ENCODE results near the gene SMAD1.

The SMAD1 gene

DNA sequence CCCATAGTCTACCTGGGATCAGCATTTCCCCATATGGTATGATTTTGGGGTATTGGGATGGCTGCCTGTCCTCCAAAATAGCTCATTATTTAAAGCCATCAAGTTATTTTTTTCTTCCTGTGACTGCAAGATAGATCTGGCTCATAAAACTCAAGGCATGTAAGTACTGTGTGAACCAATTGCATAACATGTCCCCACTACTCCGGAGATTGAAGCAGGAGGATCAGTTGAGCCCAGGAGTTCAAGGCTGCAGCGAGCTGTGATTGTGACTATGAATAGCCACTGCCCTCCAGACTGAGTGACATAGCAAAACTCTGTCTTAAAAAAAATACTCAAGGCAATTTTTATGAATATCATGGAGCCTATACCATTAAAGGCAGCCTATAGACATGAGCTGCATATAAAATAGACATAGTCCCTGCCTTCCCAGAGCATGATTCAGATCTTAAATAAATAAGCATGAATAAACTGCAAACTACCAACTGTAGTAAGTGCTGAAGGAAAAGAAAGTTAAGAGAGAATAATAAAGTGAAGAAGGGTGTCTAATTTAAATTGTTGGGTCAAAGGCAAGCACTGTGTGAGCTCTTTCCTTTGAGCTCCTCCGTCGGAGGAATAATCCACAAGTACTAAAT is 120.6 kb downstream of the SMAD1 start:
- Histone ChIP-seq H4K20me1 (ENCODE audit: insufficient read depth, low read length, poor library complexity, severe bottlenecking) (no peaks in the 10 kb centered on the region), H3K36me3 (ENCODE audit: insufficient read depth, low read length) (no peaks in the 10 kb centered on the region), H3K9me2 (replicated peaks; ENCODE audit: low read depth, low read length) (no peaks in the 10 kb centered on the region), H3K9me3 (ENCODE audit: insufficient read depth, low read depth, low read length) (peaks cover 4% of the 10 kb centered on the region; the same call in 1 of the 2 replicates), H3K27me3 (ENCODE audit: insufficient read depth, low read length, poor library complexity, severe bottlenecking) (no peaks in the 10 kb centered on the region), H3F3A (ENCODE audit: low read depth) (no peaks in the 10 kb centered on the region), H3K4me3 (ENCODE audit: low read length, poor library complexity, severe bottlenecking) (no peak overlapping the region), H3K4me1 (ENCODE audit: insufficient read depth, low read length, poor library complexity, severe bottlenecking) (no peaks in the 10 kb centered on the region), H3K79me2 (ENCODE audit: insufficient read depth, low read length) (no peaks in the 10 kb centered on the region), H2AFZ (ENCODE audit: low read length) (no peak overlapping the region), H3K4me2 (ENCODE audit: low read depth, low read length, poor library complexity, severe bottlenecking) (no peak overlapping the region), H3K9ac (ENCODE audit: low read depth, low read length, poor library complexity, severe bottlenecking) (no peak overlapping the region)
- TF ChIP-seq EZH2phosphoT487 (IDR thresholded peaks at IDR 0.05; ENCODE audit: borderline replicate concordance), result no peak
- TF ChIP-seq, protein P1, sequence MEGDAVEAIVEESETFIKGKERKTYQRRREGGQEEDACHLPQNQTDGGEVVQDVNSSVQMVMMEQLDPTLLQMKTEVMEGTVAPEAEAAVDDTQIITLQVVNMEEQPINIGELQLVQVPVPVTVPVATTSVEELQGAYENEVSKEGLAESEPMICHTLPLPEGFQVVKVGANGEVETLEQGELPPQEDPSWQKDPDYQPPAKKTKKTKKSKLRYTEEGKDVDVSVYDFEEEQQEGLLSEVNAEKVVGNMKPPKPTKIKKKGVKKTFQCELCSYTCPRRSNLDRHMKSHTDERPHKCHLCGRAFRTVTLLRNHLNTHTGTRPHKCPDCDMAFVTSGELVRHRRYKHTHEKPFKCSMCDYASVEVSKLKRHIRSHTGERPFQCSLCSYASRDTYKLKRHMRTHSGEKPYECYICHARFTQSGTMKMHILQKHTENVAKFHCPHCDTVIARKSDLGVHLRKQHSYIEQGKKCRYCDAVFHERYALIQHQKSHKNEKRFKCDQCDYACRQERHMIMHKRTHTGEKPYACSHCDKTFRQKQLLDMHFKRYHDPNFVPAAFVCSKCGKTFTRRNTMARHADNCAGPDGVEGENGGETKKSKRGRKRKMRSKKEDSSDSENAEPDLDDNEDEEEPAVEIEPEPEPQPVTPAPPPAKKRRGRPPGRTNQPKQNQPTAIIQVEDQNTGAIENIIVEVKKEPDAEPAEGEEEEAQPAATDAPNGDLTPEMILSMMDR (conservative IDR thresholded peaks at IDR 0.05; ENCODE audit: low read length), result no peak

DNA sequence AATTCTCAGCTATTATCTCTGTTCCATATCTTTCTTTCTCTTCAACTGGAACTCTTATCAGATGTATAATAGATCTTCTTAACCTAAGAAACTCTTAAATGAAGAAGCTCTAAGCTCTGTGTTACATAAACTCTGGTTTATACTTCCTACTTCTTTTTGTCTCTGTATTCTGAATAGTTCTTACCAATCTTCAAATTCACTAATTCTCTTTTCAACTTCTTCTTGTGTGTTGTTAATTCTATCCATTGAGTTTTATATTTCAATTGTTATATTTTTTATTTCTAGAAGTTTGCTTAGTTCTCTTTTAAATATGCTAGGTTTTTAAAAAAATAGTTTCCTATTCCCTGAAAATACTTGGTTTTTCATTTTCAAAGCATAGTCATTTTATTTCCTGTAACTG is 124.3 kb downstream of the SMAD1 start:
- Histone ChIP-seq H3K4me3 (ENCODE audit: low read length, poor library complexity, severe bottlenecking) (no peak overlapping the region), H3K9ac (ENCODE audit: low read depth, low read length, poor library complexity, severe bottlenecking) (no peak overlapping the region), H3K9me2 (replicated peaks; ENCODE audit: low read depth, low read length) (no peaks in the 10 kb centered on the region), H3K9me3 (ENCODE audit: insufficient read depth, low read depth, low read length) (peaks cover 4% of the 10 kb centered on the region; the same call in 1 of the 2 replicates), H3K79me2 (ENCODE audit: insufficient read depth, low read length) (no peaks in the 10 kb centered on the region), H3K36me3 (ENCODE audit: insufficient read depth, low read length) (no peaks in the 10 kb centered on the region), H3K4me2 (ENCODE audit: low read depth, low read length, poor library complexity, severe bottlenecking) (no peak overlapping the region), H3K27me3 (ENCODE audit: insufficient read depth, low read length, poor library complexity, severe bottlenecking) (no peaks in the 10 kb centered on the region), H3K4me1 (ENCODE audit: insufficient read depth, low read length, poor library complexity, severe bottlenecking) (peaks cover 6% of the 10 kb centered on the region), H4K20me1 (ENCODE audit: insufficient read depth, low read length, poor library complexity, severe bottlenecking) (no peaks in the 10 kb centered on the region), H3F3A (ENCODE audit: low read depth) (no peaks in the 10 kb centered on the region), H2AFZ (ENCODE audit: low read length) (no peak overlapping the region)
- TF ChIP-seq EZH2phosphoT487 (IDR thresholded peaks at IDR 0.05; ENCODE audit: borderline replicate concordance), result no peak
- TF ChIP-seq, protein P1 (conservative IDR thresholded peaks at IDR 0.05; ENCODE audit: low read length), result no peak
